CD14-positive monocyte (primary cell): ENCODE results near the gene DDX51. TPM values are rescaled to one million over a fixed set of nuclear protein-coding genes. Genes with fewer than 3 reads are reported as not detected.

Experiments used
- DNase-seq, 3 donors: peaks; one replicate each; pipeline ENCODE4 v3.0.0-alpha.2; 2011 to 2022
- H2AFZ ChIP-seq: 2 replicates; pipeline ENCODE4 v1.6.0; 2012; ENCODE audit warnings: mild to moderate bottlenecking, low read depth, low read length, inconsistent platforms; ENCODE audit not compliant: insufficient read depth, poor library complexity, severe bottlenecking
- H3K27ac ChIP-seq, 2 donors: 1 replicate in 1 of 2; 2 replicates in 1 of 2; pipeline ENCODE4 v1.5.1; 2012 to 2013; ENCODE audit warnings: low read length in 2 of 2, control low read depth in 1 of 2, inconsistent platforms in 1 of 2, low read depth in 1 of 2, mild to moderate bottlenecking in 1 of 2
- H3K27me3 ChIP-seq, 2 donors: one replicate each; pipeline versions ENCODE4 v1.6.0 to v1.6.1; 2011 to 2013; ENCODE audit warnings: low read length in 2 of 2; ENCODE audit not compliant: control insufficient read depth in 2 of 2, insufficient read depth in 2 of 2
- H3K36me3 ChIP-seq, 2 donors: replicated peaks in 1 of 2; 1 replicate in 1 of 2; 2 replicates in 1 of 2; pipeline versions ENCODE4 v1.5.1 to v1.6.1; 2012 to 2013; ENCODE audit warnings: low read length in 2 of 2, control low read depth in 1 of 2, inconsistent platforms in 1 of 2, mild to moderate bottlenecking in 1 of 2; ENCODE audit not compliant: insufficient read depth in 2 of 2, control insufficient read depth in 1 of 2
- H3K4me1 ChIP-seq, 2 donors: 1 replicate in 1 of 2; 2 replicates in 1 of 2; pipeline versions ENCODE4 v1.5.1 to v1.6.1; 2012 to 2013; ENCODE audit warnings: low read length in 2 of 2, control low read depth in 1 of 2, inconsistent platforms in 1 of 2, mild to moderate bottlenecking in 1 of 2, moderate library complexity in 1 of 2; ENCODE audit not compliant: insufficient read depth in 2 of 2, control insufficient read depth in 1 of 2
- H3K4me2 ChIP-seq: replicated peaks from 2 replicates; pipeline ENCODE3; 2012; ENCODE audit warnings: low read length, moderate library complexity, mild to moderate bottlenecking; ENCODE audit not compliant: poor library complexity, severe bottlenecking; ENCODE audit errors: extremely low read depth
- H3K4me3 ChIP-seq, 3 experiments: fragments of 200-600 bp in 1 of 3; sonication (generic) in 1 of 3; replicated peaks in 1 of 3; 1 replicate in 2 of 3; 2 replicates in 1 of 3; pipeline ENCODE4 v1.5.1; 2011 to 2013; ENCODE audit warnings: low read length in 3 of 3, mild to moderate bottlenecking in 3 of 3, control low read depth in 2 of 3, low read depth in 2 of 3, inconsistent platforms in 1 of 3, moderate library complexity in 1 of 3
- H3K79me2 ChIP-seq: 2 replicates; pipeline ENCODE4 v1.6.0; 2012; ENCODE audit warnings: mild to moderate bottlenecking, control low read depth, inconsistent platforms, low read length, moderate library complexity; ENCODE audit not compliant: insufficient read depth
- H3K9ac ChIP-seq: 2 replicates; pipeline ENCODE4 v1.6.0; 2017; ENCODE audit warnings: low read length, mild to moderate bottlenecking; ENCODE audit not compliant: insufficient read depth, poor library complexity, severe bottlenecking
- H3K9me3 ChIP-seq, 2 donors: replicated peaks in 1 of 2; 1 replicate in 1 of 2; 2 replicates in 1 of 2; pipeline versions ENCODE4 v1.5.1 to v1.6.1; 2012 to 2013; ENCODE audit warnings: low read length in 2 of 2, control low read depth in 1 of 2; ENCODE audit not compliant: control insufficient read depth in 1 of 2, insufficient read depth in 1 of 2
- H4K20me1 ChIP-seq: 2 replicates; pipeline ENCODE4 v1.6.0; 2012; ENCODE audit warnings: mild to moderate bottlenecking, low read length, control low read depth, moderate library complexity; ENCODE audit not compliant: insufficient read depth
- H3K27ac Mint-ChIP-seq, 7 donors: one replicate each; pipeline ENCODE4 v1.8.0; 2020; ENCODE audit warnings: mild to moderate bottlenecking in 7 of 7, mixed read lengths in 7 of 7, moderate library complexity in 6 of 7, inconsistent platforms in 2 of 7
- H3K27me3 Mint-ChIP-seq, 3 donors: one replicate each; pipeline ENCODE4 v1.8.0; 2021 to 2022; ENCODE audit warnings: low read depth in 3 of 3, mild to moderate bottlenecking in 3 of 3, mixed read lengths in 3 of 3, moderate library complexity in 3 of 3, inconsistent platforms in 1 of 3
- H3K36me3 Mint-ChIP-seq, 2 donors: one replicate each; pipeline ENCODE4 v1.8.0; 2020; ENCODE audit warnings: mixed read lengths in 2 of 2, inconsistent platforms in 1 of 2, mild to moderate bottlenecking in 1 of 2
- H3K4me1 Mint-ChIP-seq: one replicate; pipeline ENCODE4 v1.8.0; 2020; ENCODE audit warnings: mild to moderate bottlenecking, mixed read lengths
- H3K4me3 Mint-ChIP-seq, 2 donors: one replicate each; pipeline ENCODE4 v1.8.0; 2020; ENCODE audit warnings: mild to moderate bottlenecking in 2 of 2, mixed read lengths in 2 of 2, moderate library complexity in 1 of 2
- H3K9me3 Mint-ChIP-seq, 7 donors: one replicate each; pipeline ENCODE4 v1.8.0; 2020 to 2022; ENCODE audit warnings: mixed read lengths in 7 of 7, mild to moderate bottlenecking in 6 of 7, moderate library complexity in 6 of 7, inconsistent platforms in 2 of 7
- CTCF ChIP-seq: fragments of 200-600 bp; IDR thresholded peaks from one replicate; pipeline ENCODE4 v1.8.0; 2022; ENCODE audit warnings: antibody characterized with exemption, mild to moderate bottlenecking
- WGBS: methylation state at CpG from one replicate; pipeline ENCODE4 v1.1.5; 2013; ENCODE audit warnings: missing lambda C conversion rate; ENCODE audit not compliant: insufficient coverage; 5-methylcytosine and 5-hydroxymethylcytosine counted together
- intact Hi-C, 2 donors: fragments of 100-400 bp; cut with micrococcal nuclease; formaldehyde crosslinking; loops; one replicate each; pipeline versions ENCODE4 v1.15.0 to v1.15.1; 2023
- polyA plus RNA-seq, 3 donors: library from polyadenylated mRNA; depleted of rRNA in 1 of 3; unstranded in 2 of 3; stranded (reverse) in 1 of 3; fragments of 300-500 nt in 2 of 3; fragments of >200 nt in 1 of 3; fragmentation: Illumina TruSeq in 2 of 3; gene quantifications; 1 replicate in 2 of 3; 2 replicates in 1 of 3; pipeline ENCODE4 v1.2.3, GENCODE V29; 2012 to 2021

The DDX51 gene
- polyA plus RNA-seq, 3 donors, result 1.7 to 24.9 (median 2.7) TPM

- peaks cover 16 to 24% of the 10 kb centered on the region in 2 donors for H3K4me1 ChIP-seq
- 95% methylated on average over 19 of the region's 19 CpGs for WGBS
- TF ChIP-seq CTCF, result no peak
- H3K9me3 Mint-ChIP-seq, result peaks cover 0 to 3% (median 0%) of the 10 kb centered on the region in 7 donors
- peaks cover 25 to 41% of the 10 kb centered on the region in 2 donors for H3K36me3 ChIP-seq
- intact Hi-C loops, result loop anchor here in 1 of 2 donors (10.0 kb wide), 1 partner anchor 348 kb away; the partner anchor contains the start of gene FBRSL1
- peaks cover 28% of the 10 kb centered on the region for H3K79me2 ChIP-seq
- no peak for DNase-seq
- H3K4me3 ChIP-seq, result no peak overlapping the region
- peaks cover 18 to 40% of the 10 kb centered on the region in 2 donors for H3K36me3 Mint-ChIP-seq
- no peaks in the 10 kb centered on the region for H3K27me3 ChIP-seq
- no peak overlapping the region for H3K4me3 Mint-ChIP-seq
- H3K27ac Mint-ChIP-seq, result peak overlapping the region in 1 of 7 donors; percentile 5
- H3K27me3 Mint-ChIP-seq, result peaks cover 0 to 3% (median 0%) of the 10 kb centered on the region in 3 donors
- H3K27ac ChIP-seq, result no peak overlapping the region
- no peak overlapping the region for H3K4me2 ChIP-seq
- H3K4me1 Mint-ChIP-seq, result peaks cover 21% of the 10 kb centered on the region
- no peaks in the 10 kb centered on the region for H4K20me1 ChIP-seq
- no peak overlapping the region for H3K9ac ChIP-seq
- H2AFZ ChIP-seq, result no peak overlapping the region
- no peaks in the 10 kb centered on the region for H3K9me3 ChIP-seq
These were observed 2.8 kb upstream of the DDX51 start for GRCh38 chr12:132146772-132147422.

DNA sequence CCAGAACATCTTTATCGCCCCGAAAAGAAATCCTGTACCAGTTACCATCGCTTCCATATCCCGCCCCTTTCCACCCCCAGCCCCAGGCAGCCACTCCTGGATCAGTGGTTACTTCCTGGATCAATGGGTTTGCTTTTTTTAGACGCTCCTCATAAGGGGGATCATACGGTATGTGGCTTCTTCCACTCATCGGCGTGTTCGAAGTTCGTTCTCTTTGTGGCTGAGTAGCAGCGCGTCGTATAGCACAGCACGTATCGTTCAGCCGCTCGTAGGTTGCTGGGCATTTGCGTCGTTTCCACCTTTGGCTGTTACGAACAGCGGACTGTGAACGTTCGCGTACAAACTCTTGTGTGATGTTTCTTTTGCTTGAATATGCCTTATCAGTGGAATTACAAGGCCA is 2.0 kb upstream of the DDX51 start:
- peaks cover 28% of the 10 kb centered on the region for H3K79me2 ChIP-seq
- WGBS, result 97% methylated on average over 19 of the region's 24 CpGs
- Mint-ChIP-seq H3K4me3 (no peak overlapping the region), H3K36me3 (peaks cover 23 to 41% of the 10 kb centered on the region in 2 donors), H3K27ac (peak overlapping the region in 3 of 7 donors; percentile 1 to 61 (median 60)), H3K4me1 (peaks cover 21% of the 10 kb centered on the region), H3K9me3 (peaks cover 0 to 3% (median 0%) of the 10 kb centered on the region in 7 donors), H3K27me3 (peaks cover 0 to 3% (median 0%) of the 10 kb centered on the region in 3 donors)
- no peak for DNase-seq
- no peaks in the 10 kb centered on the region for H3K9me3 ChIP-seq
- no peak overlapping the region for H3K27ac ChIP-seq
- H2AFZ ChIP-seq, result no peak overlapping the region
- intact Hi-C loops, result loop anchor here in 1 of 2 donors (10.0 kb wide), 1 partner anchor 349 kb away; the partner anchor contains the start of gene FBRSL1
- H3K4me3 ChIP-seq, result no peak overlapping the region
- TF ChIP-seq CTCF, result no peak
- peaks cover 26 to 41% of the 10 kb centered on the region in 2 donors for H3K36me3 ChIP-seq
- H3K4me2 ChIP-seq, result no peak overlapping the region
- peaks cover 16 to 24% of the 10 kb centered on the region in 2 donors for H3K4me1 ChIP-seq
- H3K9ac ChIP-seq, result no peak overlapping the region
- H3K27me3 ChIP-seq, result no peaks in the 10 kb centered on the region
- no peaks in the 10 kb centered on the region for H4K20me1 ChIP-seq
